Neural cell (in vitro differentiated cells): ENCODE measurements around the gene NTRK2. TPM values are rescaled to one million over a fixed set of nuclear protein-coding genes. Genes with fewer than 3 reads are reported as not detected.

Experiments used
- H2AFZ ChIP-seq: fragments of 200-600, 300-800 bp; sonication (generic), shearing (Covaris generic); 2 replicates; pipeline ENCODE4 v1.6.0; 2014; ENCODE audit warnings: low read depth, mild to moderate bottlenecking, antibody characterized with exemption, low read length, moderate library complexity
- H3F3A ChIP-seq: fragments of 200-600 bp; shearing (Covaris generic); 2 replicates; pipeline ENCODE4 v1.6.1; 2016; ENCODE audit warnings: mild to moderate bottlenecking, moderate library complexity, mixed read lengths, antibody characterized with exemption, low read length; ENCODE audit not compliant: insufficient read depth, poor library complexity, severe bottlenecking
- H3K27ac ChIP-seq: fragments of 200-600, 300-800 bp; sonication (generic), shearing (Covaris generic); 2 replicates; pipeline ENCODE4 v1.5.1; 2014; ENCODE audit warnings: mild to moderate bottlenecking, low read length, moderate library complexity
- H3K27me3 ChIP-seq: fragments of 300-800, 200-600 bp; sonication (generic), shearing (Covaris generic); 2 replicates; pipeline ENCODE4 v1.6.0; 2014; ENCODE audit warnings: mild to moderate bottlenecking, low read depth, low read length, moderate library complexity; ENCODE audit not compliant: insufficient read depth
- H3K36me3 ChIP-seq: fragments of 300-800, 200-600 bp; sonication (generic), shearing (Covaris generic); 2 replicates; pipeline ENCODE4 v1.5.1; 2014; ENCODE audit warnings: mild to moderate bottlenecking, antibody characterized with exemption, low read length, moderate library complexity; ENCODE audit not compliant: insufficient read depth
- H3K4me2 ChIP-seq: fragments of 300-800, 200-600 bp; sonication (generic), shearing (Covaris generic); 2 replicates; pipeline ENCODE4 v1.6.0; 2014; ENCODE audit warnings: mild to moderate bottlenecking, low read length
- H3K4me3 ChIP-seq: fragments of 300-800, 200-600 bp; sonication (generic), shearing (Covaris generic); 2 replicates; pipeline ENCODE4 v1.5.1; 2014; ENCODE audit warnings: mild to moderate bottlenecking, low read length, moderate library complexity
- H3K79me2 ChIP-seq: fragments of 200-600 bp; shearing (Covaris generic); replicated peaks from 2 replicates; pipeline ENCODE4 v1.6.0; 2014; ENCODE audit warnings: mild to moderate bottlenecking, low read length, moderate library complexity; ENCODE audit not compliant: insufficient read depth
- H3K9ac ChIP-seq: fragments of 300-800, 200-600 bp; sonication (generic), shearing (Covaris generic); 2 replicates; pipeline ENCODE4 v1.6.1; 2016; ENCODE audit warnings: mild to moderate bottlenecking, low read length, mixed read lengths
- H3K9me2 ChIP-seq: fragments of 200-600 bp; shearing (Covaris generic); 2 replicates; pipeline ENCODE4 v1.6.1; 2016; ENCODE audit warnings: mild to moderate bottlenecking, low read length, mixed read lengths; ENCODE audit not compliant: insufficient read depth
- H3K9me3 ChIP-seq: fragments of 200-600, 300-800 bp; sonication (generic), shearing (Covaris generic); 2 replicates; pipeline ENCODE4 v1.6.1; 2016; ENCODE audit warnings: mild to moderate bottlenecking, mixed run types, low read length, moderate library complexity, mixed read lengths
- H4K20me1 ChIP-seq: fragments of 200-600 bp; shearing (Covaris generic); 2 replicates; pipeline ENCODE4 v1.6.1; 2016; ENCODE audit warnings: mild to moderate bottlenecking, mixed run types; ENCODE audit not compliant: insufficient read depth
- CTCF ChIP-seq: fragments of 450-650 bp; IDR thresholded peaks from 2 replicates; pipeline ENCODE4 v1.5.1; 2014; ENCODE audit warnings: antibody characterized with exemption, mild to moderate bottlenecking, moderate library complexity; ENCODE audit not compliant: poor library complexity, severe bottlenecking
- EP300 ChIP-seq: fragments of 450-650 bp; conservative IDR thresholded peaks from 2 replicates; pipeline ENCODE4 v1.6.1; 2014; ENCODE audit warnings: antibody characterized with exemption, mild to moderate bottlenecking, moderate library complexity; ENCODE audit not compliant: poor library complexity, severe bottlenecking
- EZH2 ChIP-seq: fragments of 200-600, 300-800 bp; shearing (Covaris generic), sonication (generic); IDR thresholded peaks from 2 replicates; pipeline ENCODE4 v1.6.1; 2014; ENCODE audit warnings: antibody characterized with exemption, low read length, borderline replicate concordance, mild to moderate bottlenecking; ENCODE audit not compliant: insufficient read depth, poor library complexity, severe bottlenecking
- MXI1 ChIP-seq: fragments of 450-650 bp; conservative IDR thresholded peaks from 2 replicates; pipeline ENCODE4 v1.6.1; 2014; ENCODE audit warnings: antibody characterized with exemption, mild to moderate bottlenecking; ENCODE audit not compliant: poor library complexity, severe bottlenecking
- POLR2AphosphoS5 ChIP-seq: IDR thresholded peaks from 2 replicates; pipeline ENCODE4 v1.6.1; 2012
- RAD21 ChIP-seq: fragments of 450-650 bp; conservative IDR thresholded peaks from 2 replicates; pipeline ENCODE4 v1.6.1; 2014; ENCODE audit warnings: antibody characterized with exemption, mild to moderate bottlenecking, moderate library complexity
- REST ChIP-seq: IDR thresholded peaks from 2 replicates; pipeline ENCODE4 v1.6.1; 2012; ENCODE audit warnings: borderline replicate concordance
- SMC3 ChIP-seq: fragments of 450-650 bp; conservative IDR thresholded peaks from 2 replicates; pipeline ENCODE4 v1.6.1; 2014; ENCODE audit warnings: antibody characterized with exemption, mild to moderate bottlenecking, moderate library complexity; ENCODE audit not compliant: poor library complexity
- TAF1 ChIP-seq: IDR thresholded peaks from 2 replicates; pipeline ENCODE4 v1.6.1; 2012; ENCODE audit warnings: low read depth
- polyA plus RNA-seq: library from polyadenylated mRNA; depleted of rRNA; stranded (reverse); fragments of >200 nt; gene quantifications from 2 replicates; pipeline ENCODE4 v1.2.3, GENCODE V29; 2014

The NTRK2 gene
- polyA plus RNA-seq, 1 donor from 2014 or later = 14.2 TPM

- TF ChIP-seq EP300 (no peak), EZH2 (no peak), MXI1 (no peak), POLR2AphosphoS5 (no peak), REST (no peak), TAF1 (no peak), CTCF (no peak), RAD21 (no peak), SMC3 (no peak)
- Histone ChIP-seq H3K4me2 (no peak overlapping the region), H3K36me3 (no peaks in the 10 kb centered on the region), H3F3A (no peaks in the 10 kb centered on the region), H3K27ac (no peak overlapping the region), H3K4me3 (no peak overlapping the region), H3K79me2 (no peaks in the 10 kb centered on the region), H4K20me1 (no peaks in the 10 kb centered on the region), H3K9ac (no peak overlapping the region), H2AFZ (no peak overlapping the region), H3K27me3 (no peaks in the 10 kb centered on the region), H3K9me2 (no peaks in the 10 kb centered on the region), H3K9me3 (no peaks in the 10 kb centered on the region)
Measured at GRCh38 chr9:84621811-84622210, 47.7 kb upstream of the NTRK2 start.

- TF ChIP-seq TAF1 (no peak), EZH2 (no peak), POLR2AphosphoS5 (no peak), RAD21 (no peak), REST (no peak), CTCF (no peak), SMC3 (no peak), MXI1 (no peak), EP300 (no peak)
- Histone ChIP-seq H3K9me3 (no peaks in the 10 kb centered on the region), H3K27me3 (no peaks in the 10 kb centered on the region), H4K20me1 (no peaks in the 10 kb centered on the region), H3F3A (no peaks in the 10 kb centered on the region), H2AFZ (no peak overlapping the region), H3K36me3 (no peaks in the 10 kb centered on the region), H3K9me2 (no peaks in the 10 kb centered on the region), H3K79me2 (no peaks in the 10 kb centered on the region), H3K27ac (no peak overlapping the region), H3K4me3 (no peak overlapping the region), H3K4me2 (no peak overlapping the region), H3K9ac (no peak overlapping the region)
Measured at GRCh38 chr9:84622981-84623380, 46.5 kb upstream of the NTRK2 start.
